NCI-H1930 (cell line): ENCODE data around the gene OR10G7.
"Not testable (repeated sequence)": the region's sequence is repeated elsewhere in the genome, so short reads cannot be mapped to it uniquely, and the experiment has no call there.

Experiments used
- DNase-seq, 2 experiments: peaks; one replicate each; lab custom pipeline; 2025; lab: John Stamatoyannopoulos, UW

Gene OR10G7

GRCh38 chr11:124039557-124039956, 1.6 kb downstream of the OR10G7 start:
- DNase-seq = no peak

- no peak for DNase-seq
Measured at GRCh38 chr11:124036666-124037065, 4.5 kb downstream of the OR10G7 start.

GRCh38 chr11:124026498-124026897, 14.6 kb downstream of the OR10G7 start, which contains the start of gene OR10G8:
Gene OR10G8, plus strand, starts transcription at chr11:124026798. Its CDS starts 2,825 bp downstream, at chr11:124029623.
- no peak for DNase-seq

- not testable (repeated sequence) for DNase-seq
Measured at GRCh38 chr11:124015837-124016236, 25.3 kb downstream of the OR10G7 start.

- DNase-seq = no peak
Measured at GRCh38 chr11:124012697-124013096, 28.4 kb downstream of the OR10G7 start, which contains the start of gene OR10G4. Gene OR10G4, plus strand, starts transcription at chr11:124012997. Its CDS starts 2,578 bp downstream, at chr11:124015575.

GRCh38 chr11:123995119-123995518, 46.0 kb downstream of the OR10G7 start, which contains the start of gene OR10G6:
Gene OR10G6, minus strand, starts transcription at chr11:123995161. Its CDS starts 0 bp downstream, at chr11:123995161.
- DNase-seq = no peak
